SK-N-MC (cell line): Measurements from ENCODE around the gene GOLPH3.
"Not testable (repeated sequence)": the region's sequence is repeated elsewhere in the genome, so short reads cannot be mapped to it uniquely, and the experiment has no call there.

Experiments
- DNase-seq: peaks from one replicate; pipeline ENCODE4 v3.0.0-alpha.2; 2011; ENCODE audit warnings: low read depth, low spot score
- H3K27ac ChIP-seq: fragments of 200-600 bp; sonication (generic); 2 replicates; pipeline ENCODE4 v1.5.1; 2016; ENCODE audit warnings: mixed run types
- H3K36me3 ChIP-seq: fragments of 200-600 bp; sonication (generic); 2 replicates; pipeline ENCODE4 v1.6.1; 2017; ENCODE audit warnings: antibody characterized with exemption, low read length, mixed read lengths; ENCODE audit not compliant: insufficient read depth
- H3K4me3 ChIP-seq: fragments of 200-600 bp; sonication (generic); 2 replicates; pipeline ENCODE4 v1.5.1; 2016
- H3K9ac ChIP-seq: fragments of 200-600 bp; sonication (generic); 2 replicates; pipeline ENCODE4 v1.8.0; 2017; ENCODE audit warnings: mixed run types, mixed read lengths; ENCODE audit not compliant: insufficient read length
- H3K9me3 ChIP-seq: fragments of 200-600 bp; sonication (generic); 2 replicates; pipeline ENCODE4 v1.6.1; 2017; ENCODE audit warnings: low read depth, mild to moderate bottlenecking, antibody characterized with exemption, low read length, moderate library complexity, mixed read lengths
- EZH2 ChIP-seq: fragments of 200-600 bp; sonication (generic); IDR thresholded peaks from one replicate; pipeline ENCODE4 v1.6.1; 2017; ENCODE audit warnings: antibody characterized with exemption
- FOXP2 ChIP-seq: optimal IDR thresholded peaks from 2 replicates; pipeline ENCODE3; 2011; ENCODE audit warnings: mild to moderate bottlenecking, moderate library complexity; ENCODE audit not compliant: insufficient read depth; ENCODE audit errors: extremely low read length, control extremely low read depth
- POLR2AphosphoS5 ChIP-seq: IDR thresholded peaks from 2 replicates; pipeline ENCODE4 v1.6.1; 2012; ENCODE audit warnings: mild to moderate bottlenecking, low read depth, low read length, borderline replicate concordance

The GOLPH3 gene

DNA sequence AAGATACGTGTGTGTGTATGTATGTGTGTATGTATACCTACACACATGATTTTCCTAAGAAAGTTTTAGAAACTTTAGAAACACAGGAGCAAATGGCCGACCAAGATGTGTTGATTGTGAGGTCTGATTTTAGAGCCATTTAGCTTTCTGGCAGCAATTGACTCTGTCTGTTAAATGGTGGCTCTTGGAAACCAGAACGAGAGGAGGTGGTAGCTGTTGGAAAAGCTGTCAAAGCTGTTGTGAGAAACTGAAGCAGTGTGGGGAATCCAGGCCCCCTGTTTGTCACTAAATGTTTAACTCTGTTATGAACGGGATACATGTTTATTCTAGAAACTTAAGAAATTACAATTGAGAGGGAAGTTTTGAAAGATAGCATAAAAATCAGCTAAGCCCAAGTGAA is 91.4 kb downstream of the GOLPH3 start:
- Histone ChIP-seq H3K36me3 (no peaks in the 10 kb centered on the region), H3K27ac (no peak overlapping the region), H3K4me3 (no peak overlapping the region), H3K9ac (no peak overlapping the region), H3K9me3 (no peaks in the 10 kb centered on the region)
- no peak for DNase-seq
- TF ChIP-seq EZH2 = no peak
- TF ChIP-seq FOXP2 = no peak
- no peak for TF ChIP-seq POLR2AphosphoS5

DNA sequence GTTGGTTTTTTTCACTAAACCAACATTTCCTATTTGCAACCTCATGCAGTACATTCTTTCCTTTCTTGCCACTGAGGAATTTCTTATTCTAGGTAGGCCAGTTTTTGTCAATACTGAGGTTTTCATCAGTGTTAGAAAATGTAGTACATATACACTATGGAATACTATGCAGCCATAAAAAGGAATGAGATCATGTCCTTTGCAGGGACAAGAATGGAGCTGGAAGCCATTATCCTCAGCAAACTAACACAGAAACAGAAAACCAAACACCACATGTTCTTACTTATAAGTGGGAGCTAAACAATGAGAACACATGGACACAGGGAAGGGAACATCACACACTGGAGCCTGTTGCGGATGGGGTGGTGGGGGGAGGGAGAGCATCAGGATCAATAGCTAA is 93.6 kb downstream of the GOLPH3 start:
- H3K9me3 ChIP-seq = not testable (repeated sequence)

DNA sequence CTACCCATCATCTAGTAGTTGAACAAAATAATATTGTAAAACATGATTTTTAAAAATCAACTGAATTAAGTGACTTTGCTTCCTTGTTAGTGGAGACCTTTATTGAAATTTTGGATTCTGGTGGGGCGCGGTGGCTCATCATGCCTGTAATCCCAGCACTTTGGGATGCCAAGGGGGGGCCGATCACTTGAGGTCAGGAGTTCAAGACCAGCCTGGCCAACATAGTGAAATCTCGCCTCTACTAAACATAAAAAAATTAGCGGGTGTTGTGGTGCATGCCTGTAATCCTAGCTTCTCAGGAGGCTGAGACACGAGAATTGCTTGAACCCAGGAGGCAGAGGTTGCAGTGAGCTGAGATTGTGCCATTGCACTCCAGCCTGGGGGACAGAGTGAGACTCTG is 95.3 kb downstream of the GOLPH3 start:
- H3K9me3 ChIP-seq, DNase-seq, H3K27ac ChIP-seq, H3K36me3 ChIP-seq, H3K4me3 ChIP-seq, H3K9ac ChIP-seq: not testable (repeated sequence)

More for the DNA sequence above, 93.6 kb downstream of the GOLPH3 start:
- H3K36me3 ChIP-seq, H3K4me3 ChIP-seq, DNase-seq, H3K9ac ChIP-seq, H3K27ac ChIP-seq: not testable (repeated sequence)

DNA sequence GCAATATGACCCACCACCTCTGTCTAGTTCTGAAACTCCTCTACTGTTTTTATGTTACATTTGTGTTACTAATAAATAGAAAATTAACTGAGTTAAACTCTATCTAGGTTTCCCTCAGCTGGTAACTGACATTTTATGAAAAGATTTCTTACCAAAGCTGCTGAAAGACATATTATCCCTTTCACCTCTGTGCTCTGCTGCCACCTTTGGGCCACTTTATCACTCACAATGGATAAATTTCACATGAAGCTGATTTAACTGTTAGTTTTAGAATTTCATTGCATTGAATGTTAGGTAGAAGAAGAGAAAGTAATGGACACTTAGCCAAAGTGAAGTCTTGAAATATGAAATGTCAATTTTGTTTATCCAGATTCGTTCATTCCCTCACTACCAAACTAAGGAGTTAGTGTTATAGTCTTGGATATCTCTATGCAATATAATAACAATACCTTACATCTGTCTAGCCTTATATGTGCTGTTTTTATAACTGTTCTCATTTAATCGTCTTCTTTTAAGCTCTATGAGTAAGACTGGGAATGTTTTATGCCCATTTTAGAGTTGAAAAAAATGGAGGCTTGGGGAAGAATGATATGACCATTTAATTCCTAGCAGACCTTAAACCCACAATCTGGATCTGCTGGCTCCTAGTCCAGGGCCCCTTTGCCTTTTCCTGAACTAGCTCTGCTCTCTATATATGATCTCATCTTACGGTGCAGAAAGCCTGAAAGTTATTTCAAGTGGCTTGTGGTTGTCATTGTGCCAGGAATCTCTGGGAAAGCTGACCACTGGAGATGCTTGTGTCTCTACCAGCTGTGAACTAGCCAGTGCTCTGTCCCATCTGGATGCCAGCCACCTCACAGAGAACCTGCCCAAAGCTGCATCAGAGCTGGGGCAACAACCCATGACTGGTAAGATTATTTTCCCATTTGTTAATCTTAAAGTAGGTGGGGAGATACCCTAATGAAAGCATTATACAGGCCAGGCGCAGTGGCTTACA is 97.1 kb downstream of the GOLPH3 start:
- no peak overlapping the region for H3K9ac ChIP-seq
- no peak overlapping the region for H3K4me3 ChIP-seq
- DNase-seq = no peak
- no peaks in the 10 kb centered on the region for H3K9me3 ChIP-seq
- no peaks in the 10 kb centered on the region for H3K36me3 ChIP-seq
- no peak overlapping the region for H3K27ac ChIP-seq
- TF ChIP-seq POLR2AphosphoS5 (no peak), FOXP2 (no peak), EZH2 (no peak)
